ENCODE results near the gene OGFOD3.
A peak's percentile ranks its signal among the peaks of the same experiment; 100 is the strongest.
"Not testable (repeated sequence)": the region's sequence is repeated elsewhere in the genome, so short reads cannot be mapped to it uniquely, and the experiment has no call there.

The OGFOD3 gene

GRCh38 chr17:82383411-82383810 lies 35.0 kb downstream of the OGFOD3 start:
- H4K20me1 ChIP-seq, result peaks cover 0 to 44% (median 20%) of the 10 kb centered on the region in 11 experiments; a peak in 15 of 22 replicates
- peaks cover 0 to 8% (median 0%) of the 10 kb centered on the region in 10 experiments; a peak in 8 of 20 replicates for H3K4me1 ChIP-seq
- H3K27ac ChIP-seq, result no peak overlapping the region
- peaks cover 54 to 84% (median 74%) of the 10 kb centered on the region in 11 experiments for H3K27me3 ChIP-seq
- no peak overlapping the region for H3K4me3 ChIP-seq
- TF ChIP-seq Cebpa-rat (IDR thresholded peaks at IDR 0.05), result no peak
- no peaks in the 10 kb centered on the region for H3K36me3 ChIP-seq
- H3K4me2 ChIP-seq, result no peak overlapping the region
- H3K9ac ChIP-seq, result no peak overlapping the region
- no peaks in the 10 kb centered on the region for H3K9me3 ChIP-seq (replicated peaks in 1 of 11)

- no peak overlapping the region for H3K9ac ChIP-seq
- no peak for TF ChIP-seq Cebpa-rat (IDR thresholded peaks at IDR 0.05)
Measured at GRCh38 chr17:82382933-82383255, 35.5 kb downstream of the OGFOD3 start.

GRCh38 chr17:82382220-82382932 lies 36.0 kb downstream of the OGFOD3 start:
- not testable (repeated sequence) for H3K9ac ChIP-seq; H3K4me1 ChIP-seq; H3K36me3 ChIP-seq; H3K4me3 ChIP-seq; H3K9me3 ChIP-seq (replicated peaks in 1 of 11); H3K27ac ChIP-seq; H3K4me2 ChIP-seq
- H4K20me1 ChIP-seq, result peaks cover 0 to 41% (median 10%) of the 10 kb centered on the region in 11 experiments; a peak in 15 of 22 replicates
- H3K27me3 ChIP-seq, result peaks cover 51 to 84% (median 74%) of the 10 kb centered on the region in 11 experiments

More at GRCh38 chr17:82382933-82383255, 35.5 kb downstream of the OGFOD3 start:
- Histone ChIP-seq H3K4me2 (no peak overlapping the region), H3K27me3 (peaks cover 54 to 84% (median 74%) of the 10 kb centered on the region in 11 experiments), H4K20me1 (peaks cover 0 to 44% (median 15%) of the 10 kb centered on the region in 11 experiments; a peak in 15 of 22 replicates), H3K4me1 (peaks cover 0 to 8% (median 2%) of the 10 kb centered on the region in 10 experiments; a peak in 9 of 20 replicates), H3K4me3 (no peak overlapping the region), H3K9me3 (replicated peaks in 1 of 11) (no peaks in the 10 kb centered on the region), H3K27ac (no peak overlapping the region), H3K36me3 (no peaks in the 10 kb centered on the region)

GRCh38 chr17:82381703-82382009 lies 36.7 kb downstream of the OGFOD3 start:
- Histone ChIP-seq H4K20me1 (peaks cover 0 to 34% (median 3%) of the 10 kb centered on the region in 11 experiments; a peak in 13 of 22 replicates), H3K27me3 (peaks cover 44 to 78% (median 66%) of the 10 kb centered on the region in 11 experiments)
- not testable (repeated sequence) for H3K4me2 ChIP-seq; H3K9me3 ChIP-seq (replicated peaks in 1 of 11); H3K36me3 ChIP-seq; H3K9ac ChIP-seq; H3K4me1 ChIP-seq; H3K27ac ChIP-seq; H3K4me3 ChIP-seq

- Histone ChIP-seq H3K27me3 (peaks cover 39 to 76% (median 61%) of the 10 kb centered on the region in 11 experiments), H3K4me3 (no peak overlapping the region), H4K20me1 (peaks cover 0 to 29% (median 0%) of the 10 kb centered on the region in 11 experiments; a peak in 6 of 22 replicates), H3K9ac (no peak overlapping the region), H3K27ac (no peak overlapping the region), H3K9me3 (replicated peaks in 1 of 11) (no peaks in the 10 kb centered on the region), H3K4me2 (no peak overlapping the region), H3K4me1 (peaks cover 0 to 8% (median 0%) of the 10 kb centered on the region in 10 experiments; a peak in 3 of 20 replicates), H3K36me3 (no peaks in the 10 kb centered on the region)
- TF ChIP-seq Cebpa-rat (IDR thresholded peaks at IDR 0.05), result no peak
Measured at GRCh38 chr17:82380860-82381702, 37.3 kb downstream of the OGFOD3 start.

GRCh38 chr17:82378741-82379021 lies 39.7 kb downstream of the OGFOD3 start:
- Histone ChIP-seq H3K27ac (no peak overlapping the region), H3K9ac (no peak overlapping the region), H3K4me2 (no peak overlapping the region), H3K4me3 (no peak overlapping the region), H3K4me1 (peaks cover 2 to 17% (median 7%) of the 10 kb centered on the region in 10 experiments), H3K9me3 (replicated peaks in 1 of 11) (no peaks in the 10 kb centered on the region), H4K20me1 (peaks cover 0 to 18% (median 0%) of the 10 kb centered on the region in 11 experiments; a peak in 5 of 22 replicates), H3K36me3 (no peaks in the 10 kb centered on the region), H3K27me3 (peaks cover 21 to 73% (median 49%) of the 10 kb centered on the region in 11 experiments)
- TF ChIP-seq Cebpa-rat (IDR thresholded peaks at IDR 0.05), result no peak

GRCh38 chr17:82377924-82378740 lies 40.3 kb downstream of the OGFOD3 start:
- peaks cover 0 to 18% (median 0%) of the 10 kb centered on the region in 11 experiments; a peak in 5 of 22 replicates for H4K20me1 ChIP-seq
- H3K27ac ChIP-seq, result no peak overlapping the region
- TF ChIP-seq Cebpa-rat (IDR thresholded peaks at IDR 0.05), result no peak
- H3K4me1 ChIP-seq, result peaks cover 7 to 23% (median 12%) of the 10 kb centered on the region in 10 experiments
- no peak overlapping the region for H3K4me3 ChIP-seq
- peaks cover 27 to 75% (median 52%) of the 10 kb centered on the region in 11 experiments for H3K27me3 ChIP-seq
- no peak overlapping the region for H3K9ac ChIP-seq
- no peaks in the 10 kb centered on the region for H3K9me3 ChIP-seq (replicated peaks in 1 of 11)
- H3K4me2 ChIP-seq, result peak overlapping the region in 4 of 11 experiments; percentile 8 to 19 (median 14); a peak in 3 of 22 replicates
- H3K36me3 ChIP-seq, result no peaks in the 10 kb centered on the region

- not testable (repeated sequence) for H3K4me2 ChIP-seq; H3K27ac ChIP-seq; H3K36me3 ChIP-seq; H3K9me3 ChIP-seq (replicated peaks in 1 of 11); H3K4me3 ChIP-seq; H3K9ac ChIP-seq
- Histone ChIP-seq H3K4me1 (peaks cover 15 to 31% (median 21%) of the 10 kb centered on the region in 10 experiments), H3K27me3 (peaks cover 34 to 84% (median 60%) of the 10 kb centered on the region in 11 experiments), H4K20me1 (peaks cover 0 to 24% (median 4%) of the 10 kb centered on the region in 11 experiments; a peak in 7 of 22 replicates)
Measured at GRCh38 chr17:82377294-82377693, 41.1 kb downstream of the OGFOD3 start.
